Astrocyte of the cerebellum (primary cell): ENCODE data around the gene ZNF529.
"Not testable (repeated sequence)": the region's sequence is repeated elsewhere in the genome, so short reads cannot be mapped to it uniquely, and the experiment has no call there.

Source experiments
- DNase-seq: peaks from one replicate; pipeline ENCODE4 v3.0.0-alpha.2; 2011; ENCODE audit warnings: low read depth
- H3K4me3 ChIP-seq: 2 replicates; pipeline ENCODE4 v1.5.1; 2011; ENCODE audit warnings: mild to moderate bottlenecking, low read depth, low read length, moderate library complexity
- in situ Hi-C: cut with HindIII; loops from 2 replicates; pipeline ENCODE4 v1.10.0; 2017; ENCODE audit warnings: low sequenced_read_pairs
- TF ChIP-seq, protein P1 (sequence below): IDR thresholded peaks from 2 replicates; pipeline ENCODE4 v1.5.1; 2012; ENCODE audit warnings: low read length, low read depth, moderate library complexity, mild to moderate bottlenecking; ENCODE audit errors: missing control alignments

ZNF529 gene

DNA sequence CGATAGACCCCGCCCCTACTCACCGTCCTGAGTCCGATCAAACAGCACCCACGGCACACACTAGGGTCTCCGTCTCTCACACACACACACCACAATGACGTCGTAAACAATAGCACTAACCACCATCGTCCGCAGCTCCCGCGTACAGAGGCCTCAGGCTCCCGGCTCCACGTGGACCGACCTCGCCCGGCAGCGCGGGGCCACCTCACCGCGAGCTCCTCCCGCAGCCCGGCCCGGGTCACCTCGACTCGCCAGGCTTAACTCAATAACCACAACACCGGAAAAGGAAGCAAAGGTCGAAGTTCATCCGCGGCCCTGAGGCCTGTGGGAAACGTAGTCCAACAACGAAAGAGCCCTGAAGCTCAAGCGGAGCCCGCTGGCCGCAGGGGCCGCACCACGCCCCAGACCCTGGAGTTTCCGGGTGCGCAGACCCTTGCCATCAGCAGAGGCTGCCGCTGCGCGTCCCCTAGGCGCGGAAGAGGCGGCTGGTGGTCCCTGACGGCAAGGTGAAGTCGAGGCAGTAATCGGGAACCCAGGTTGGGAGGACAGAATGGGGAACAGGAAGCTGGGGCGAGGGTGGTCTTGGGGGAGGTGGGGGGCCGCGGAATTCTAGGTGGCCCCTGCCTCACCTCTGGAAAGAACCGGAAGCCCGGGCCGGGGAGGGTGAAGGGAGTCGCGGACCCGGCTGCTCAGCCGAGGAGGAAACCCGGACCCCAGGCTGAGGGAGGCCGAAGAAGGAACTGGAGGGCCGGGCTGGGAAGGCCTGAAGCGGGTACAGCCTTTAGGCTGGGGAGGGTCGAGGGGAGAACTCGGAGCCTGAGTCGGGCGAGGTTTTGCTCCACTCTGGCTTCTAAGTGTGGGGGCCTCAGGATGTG lies at the start of gene ZNF529:
Gene ZNF529 (minus strand): TSS at position 273 of the 875 bp plus-strand sequence. CDS start 946 bp downstream, outside the sequence.
- in situ Hi-C loops = no loop called here
- TF ChIP-seq, protein P1, sequence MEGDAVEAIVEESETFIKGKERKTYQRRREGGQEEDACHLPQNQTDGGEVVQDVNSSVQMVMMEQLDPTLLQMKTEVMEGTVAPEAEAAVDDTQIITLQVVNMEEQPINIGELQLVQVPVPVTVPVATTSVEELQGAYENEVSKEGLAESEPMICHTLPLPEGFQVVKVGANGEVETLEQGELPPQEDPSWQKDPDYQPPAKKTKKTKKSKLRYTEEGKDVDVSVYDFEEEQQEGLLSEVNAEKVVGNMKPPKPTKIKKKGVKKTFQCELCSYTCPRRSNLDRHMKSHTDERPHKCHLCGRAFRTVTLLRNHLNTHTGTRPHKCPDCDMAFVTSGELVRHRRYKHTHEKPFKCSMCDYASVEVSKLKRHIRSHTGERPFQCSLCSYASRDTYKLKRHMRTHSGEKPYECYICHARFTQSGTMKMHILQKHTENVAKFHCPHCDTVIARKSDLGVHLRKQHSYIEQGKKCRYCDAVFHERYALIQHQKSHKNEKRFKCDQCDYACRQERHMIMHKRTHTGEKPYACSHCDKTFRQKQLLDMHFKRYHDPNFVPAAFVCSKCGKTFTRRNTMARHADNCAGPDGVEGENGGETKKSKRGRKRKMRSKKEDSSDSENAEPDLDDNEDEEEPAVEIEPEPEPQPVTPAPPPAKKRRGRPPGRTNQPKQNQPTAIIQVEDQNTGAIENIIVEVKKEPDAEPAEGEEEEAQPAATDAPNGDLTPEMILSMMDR = no peak
- H3K4me3 ChIP-seq = peak within 1 kb of the TSS; percentile 95
- peak; percentile 66 for DNase-seq

DNA sequence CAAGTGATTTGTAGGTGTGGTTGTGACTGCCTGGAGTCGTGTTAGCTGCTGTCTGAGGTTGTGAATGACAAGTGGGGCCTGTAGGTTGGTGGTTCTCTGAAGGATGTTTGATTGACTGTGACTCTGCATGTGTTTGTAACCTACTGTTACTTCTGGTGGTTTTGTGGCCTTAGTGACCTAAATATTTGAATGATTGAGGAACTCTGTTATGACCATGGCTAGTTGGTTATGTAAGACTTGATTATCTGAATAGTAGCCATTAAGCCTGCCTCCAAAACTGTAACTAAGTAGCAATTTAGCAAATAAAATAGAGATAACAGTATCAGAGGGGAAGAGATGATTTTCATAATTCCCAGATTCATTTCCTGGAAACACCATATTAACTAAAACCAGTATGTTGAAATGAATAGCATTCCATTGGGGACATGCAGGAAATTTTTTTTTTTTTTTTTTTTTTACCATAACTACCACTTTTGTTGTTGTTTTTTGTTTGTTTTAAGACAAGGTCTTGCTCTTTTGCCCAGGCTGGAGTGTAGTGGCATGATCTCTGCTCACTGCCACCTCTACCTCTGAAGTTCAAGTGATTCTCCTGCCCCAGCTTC lies 32.9 kb upstream of the ZNF529 start:
- in situ Hi-C loops = no loop called here
- peak overlapping the region; percentile 93 for H3K4me3 ChIP-seq
- no peak for DNase-seq
- TF ChIP-seq, protein P1 = no peak

DNA sequence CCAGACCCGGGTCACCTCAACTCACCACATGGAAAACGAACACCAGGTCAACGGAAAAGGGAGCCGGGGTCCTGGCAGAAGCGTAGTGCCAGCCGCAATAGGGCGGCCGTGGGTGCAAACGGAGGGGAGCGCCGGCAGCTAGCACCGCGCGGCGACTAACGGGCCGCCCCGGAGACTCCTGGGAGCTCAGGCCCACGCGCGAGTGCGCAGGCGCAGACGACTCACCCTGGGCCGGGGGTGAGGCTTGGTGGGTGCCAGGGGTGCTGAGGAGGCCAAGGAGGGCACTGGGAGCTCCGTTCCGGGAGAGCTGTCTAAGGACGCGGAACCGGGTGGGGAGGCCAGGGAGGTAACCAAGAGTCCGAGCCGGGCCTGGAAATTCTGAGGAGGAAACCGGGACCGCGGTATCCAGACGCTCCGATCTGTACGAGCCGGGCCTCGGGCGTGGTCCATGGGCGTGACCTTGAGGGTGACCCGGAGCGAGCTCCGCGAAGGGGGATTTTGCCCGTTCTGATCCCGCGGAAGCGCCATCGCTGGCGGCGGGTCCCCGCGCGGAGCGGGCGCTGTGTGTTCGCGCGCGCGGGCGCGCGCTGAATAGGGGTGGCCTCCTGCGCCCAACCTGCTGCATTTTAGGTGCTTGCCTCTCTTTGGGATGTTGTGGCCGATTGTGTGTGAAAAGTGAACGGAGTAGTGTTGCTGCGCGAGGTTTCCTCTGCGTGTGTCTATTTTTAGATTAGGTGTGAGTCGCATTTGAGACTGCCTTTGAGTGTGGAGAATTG lies 32.2 kb upstream of the ZNF529 start, which contains the start of gene ZNF382:
Gene ZNF382 (plus strand): TSS at position 213 of the 776 bp plus-strand sequence. CDS start 4,602 bp downstream, outside the sequence.
- in situ Hi-C loops = no loop called here
- peak; percentile 32 for DNase-seq
- TF ChIP-seq, protein P1 = no peak
- H3K4me3 ChIP-seq = peak within 1 kb of the TSS; percentile 93

DNA sequence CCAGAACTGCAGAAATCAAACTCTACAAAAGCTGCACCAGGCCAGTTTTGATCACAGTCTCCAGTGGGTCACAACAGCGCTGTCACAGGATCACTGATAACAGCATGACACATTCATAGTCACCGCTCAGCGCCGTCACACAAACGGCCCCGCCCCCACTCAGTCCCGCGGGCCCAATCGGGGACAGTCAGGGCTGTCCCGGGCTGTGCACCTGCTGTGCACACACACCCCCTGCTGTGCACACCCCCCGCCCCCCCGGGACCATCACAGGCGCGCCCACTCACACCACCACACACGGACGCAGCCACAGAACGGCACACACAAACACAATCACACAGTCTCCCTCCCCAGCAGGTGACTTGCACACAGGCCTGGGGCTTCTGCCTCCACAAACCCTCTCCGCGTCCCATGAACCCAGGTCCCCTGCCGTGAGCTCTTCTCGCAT lies 31.6 kb upstream of the ZNF529 start:
- no peak for DNase-seq
- in situ Hi-C loops = no loop called here
- TF ChIP-seq, protein P1 = no peak
- H3K4me3 ChIP-seq = peak overlapping the region; percentile 93

DNA sequence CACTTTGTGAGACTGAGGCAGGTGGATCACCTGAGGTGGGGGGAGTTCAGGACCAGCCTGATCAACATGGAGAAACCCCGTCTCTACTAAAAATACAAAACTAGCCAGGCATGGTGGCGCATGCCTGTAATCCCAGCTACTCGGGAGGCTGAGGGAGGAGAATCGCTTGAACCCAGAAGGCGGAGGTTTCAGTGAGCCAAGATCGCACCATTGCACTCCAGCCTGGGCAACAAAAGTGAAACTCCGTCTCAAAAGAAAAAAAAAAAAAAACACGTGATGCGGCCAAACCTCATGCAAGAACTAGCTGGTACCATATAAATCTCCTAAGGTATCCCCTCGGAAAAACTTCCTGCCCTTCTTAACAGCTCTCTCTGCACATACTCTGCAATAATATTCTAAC lies 29.6 kb upstream of the ZNF529 start:
- DNase-seq, in situ Hi-C loops: not testable (repeated sequence)

DNA sequence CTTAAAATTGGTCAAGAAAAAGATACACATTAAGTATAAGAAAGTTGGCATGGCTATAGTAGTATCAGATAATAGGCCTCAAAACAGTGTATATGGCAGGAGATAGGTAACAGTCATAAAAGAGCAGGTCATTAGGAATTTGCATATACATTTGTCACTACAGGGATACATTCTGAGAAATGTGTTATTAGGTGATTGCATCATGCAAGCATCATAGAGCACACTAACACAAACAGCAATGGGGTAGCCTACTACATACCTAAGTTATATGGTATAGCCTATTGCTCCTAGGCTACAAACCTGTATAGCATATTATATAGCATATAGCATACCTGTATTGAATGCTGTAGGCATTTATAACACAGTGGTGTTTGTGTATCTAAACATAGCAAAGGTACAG lies 6.2 kb upstream of the ZNF529 start:
- in situ Hi-C loops = no loop called here
- TF ChIP-seq, protein P1 = no peak
- no peak overlapping the region for H3K4me3 ChIP-seq
- DNase-seq = no peak

More for the DNA sequence above, 29.6 kb upstream of the ZNF529 start:
- H3K4me3 ChIP-seq = not testable (repeated sequence)
